ENCODE results near the gene VWA8. TPM values are rescaled to one million over a fixed set of nuclear protein-coding genes. Genes with fewer than 3 reads are reported as not detected.

The VWA8 gene
- total and polyA plus RNA-seq, 2 of the 8 experiments (the other 6 are each of a cell fraction or from before 2014, with no cell fraction given), result 5.9 to 19.6 TPM

- TF ChIP-seq GTF2F1 (IDR thresholded peaks at IDR 0.05; ENCODE audit: borderline replicate concordance, low read depth, low read length) (no peak), MAFK (IDR thresholded peaks at IDR 0.05; ENCODE audit: low read depth, low read length) (no peak), KDM4A (IDR thresholded peaks at IDR 0.05; ENCODE audit: low read depth, low read length, severe bottlenecking) (no peak), KDM5A (IDR thresholded peaks at IDR 0.05; ENCODE audit: low read length) (no peak), EP300 (IDR thresholded peaks at IDR 0.05; ENCODE audit: borderline replicate concordance in 1 of 2, low read depth in 2 of 2, low read length in 2 of 2) (no peak)
Measured at GRCh38 chr13:41547251-41548000, 413.5 kb downstream of the VWA8 start (continued).
